SK-N-SH (cell line): Measurements from ENCODE around the gene CLPX. TPM values are rescaled to one million over a fixed set of nuclear protein-coding genes. Genes with fewer than 3 reads are reported as not detected.

ENCODE experiments used
- CTCF ChIA-PET: fragments of 300-600, 350-600 bp; formaldehyde crosslinking; extraction: SDS; loops from one replicate; lab custom pipeline; 2021; lab: Yijun Ruan, JAX
- POLR2A ChIA-PET: fragments of 350-600 bp; sonication (Branson Sonifier 250); formaldehyde crosslinking; extraction: SDS; loops from one replicate; lab custom pipeline; 2020; ENCODE audit warnings: antibody characterized with exemption, inconsistent platforms; lab: Yijun Ruan, JAX
- DNase-seq: peaks from one replicate; pipeline ENCODE4 v3.0.0; 2012
- H2AFZ ChIP-seq: fragments of 200-600 bp; sonication (generic); 2 replicates; pipeline ENCODE4 v1.8.1; 2016; ENCODE audit warnings: antibody characterized with exemption, mild to moderate bottlenecking, low read depth
- H3F3A ChIP-seq: fragments of 200-600 bp; sonication (generic); replicated peaks from 2 replicates; pipeline ENCODE3; 2016; ENCODE audit warnings: antibody characterized with exemption, mild to moderate bottlenecking; ENCODE audit not compliant: insufficient read depth
- H3K27ac ChIP-seq, 2 experiments: fragments of 200-500 bp in 1 of 2; fragments of 200-600 bp in 1 of 2; sonication (Bioruptor generic) in 1 of 2; sonication (generic), shearing (Covaris generic) in 1 of 2; 2 replicates each; pipeline versions ENCODE4 v1.5.1 to v1.6.1; 2014 to 2016; ENCODE audit warnings: low read depth in 2 of 2, inconsistent platforms in 1 of 2, low read length in 1 of 2, mild to moderate bottlenecking in 1 of 2, mixed read lengths in 1 of 2
- H3K27me3 ChIP-seq: fragments of 200-600 bp; sonication (generic), shearing (Covaris generic); 2 replicates; pipeline ENCODE4 v1.6.1; 2016; ENCODE audit warnings: mixed run types; ENCODE audit not compliant: insufficient read depth
- H3K36me3 ChIP-seq, 2 experiments: fragments of 200-500 bp in 1 of 2; fragments of 200-600 bp in 1 of 2; sonication (Bioruptor generic) in 1 of 2; sonication (generic) in 1 of 2; replicated peaks in 1 of 2; 2 replicates each; pipeline versions ENCODE3 to v1.5.1; 2014 to 2016; ENCODE audit warnings: low read length in 1 of 2, mild to moderate bottlenecking in 1 of 2; ENCODE audit not compliant: insufficient read depth in 2 of 2, control insufficient read depth in 1 of 2
- H3K4me1 ChIP-seq, 2 experiments: fragments of 200-500 bp in 1 of 2; fragments of 200-600 bp in 1 of 2; sonication (Bioruptor generic) in 1 of 2; sonication (generic), shearing (Covaris generic) in 1 of 2; 2 replicates each; pipeline versions ENCODE4 v1.5.1 to v1.6.1; 2014 to 2016; ENCODE audit warnings: low read depth in 1 of 2, low read length in 1 of 2, mixed run types in 1 of 2; ENCODE audit not compliant: insufficient read depth in 2 of 2, control insufficient read depth in 1 of 2
- H3K4me2 ChIP-seq: fragments of 200-600 bp; sonication (generic), shearing (Covaris generic); 2 replicates; pipeline ENCODE4 v1.6.1; 2017; ENCODE audit warnings: mixed run types
- H3K4me3 ChIP-seq, 2 experiments: fragments of 200-500 bp in 1 of 2; fragments of 200-600 bp in 1 of 2; sonication (Bioruptor generic) in 1 of 2; sonication (generic), shearing (Covaris generic) in 1 of 2; 2 replicates each; pipeline versions ENCODE4 v1.5.1 to v1.8.1; 2014 to 2016; ENCODE audit warnings: low read depth in 2 of 2, inconsistent platforms in 1 of 2, low read length in 1 of 2, mild to moderate bottlenecking in 1 of 2, mixed read lengths in 1 of 2, moderate library complexity in 1 of 2
- H3K79me2 ChIP-seq: fragments of 200-600 bp; sonication (generic); 2 replicates; pipeline ENCODE4 v1.8.1; 2017; ENCODE audit warnings: mild to moderate bottlenecking; ENCODE audit not compliant: insufficient read depth
- H3K9ac ChIP-seq: fragments of 200-600 bp; sonication (generic); 2 replicates; pipeline ENCODE4 v1.6.1; 2017; ENCODE audit warnings: mixed run types
- H3K9me2 ChIP-seq: fragments of 200-600 bp; sonication (generic); 2 replicates; pipeline ENCODE4 v1.6.1; 2017; ENCODE audit warnings: mixed run types
- H3K9me3 ChIP-seq: fragments of 200-600 bp; sonication (generic); 2 replicates; pipeline ENCODE4 v1.6.1; 2017; ENCODE audit warnings: mixed run types, mild to moderate bottlenecking, moderate library complexity
- H4K20me1 ChIP-seq: fragments of 200-600 bp; sonication (generic); 2 replicates; pipeline ENCODE4 v1.6.1; 2017; ENCODE audit warnings: mild to moderate bottlenecking, mixed run types; ENCODE audit not compliant: insufficient read depth
- CTCF ChIP-seq: fragments of 200-600 bp; sonication (generic); IDR thresholded peaks from 2 replicates; pipeline ENCODE4 v1.6.1; 2017; ENCODE audit warnings: antibody characterized with exemption, mild to moderate bottlenecking, moderate library complexity
- FOSL2 ChIP-seq: IDR thresholded peaks from 2 replicates; pipeline ENCODE4 v1.4.0; 2012; ENCODE audit warnings: low read depth, mild to moderate bottlenecking, moderate library complexity, borderline replicate concordance
- FOXJ3 ChIP-seq: sonication (generic); formaldehyde crosslinking; IDR thresholded peaks from 2 replicates; pipeline ENCODE4 v1.5.1; 2020; ENCODE audit warnings: mild to moderate bottlenecking, missing genetic modification reagents
- MAX ChIP-seq: IDR thresholded peaks from 2 replicates; pipeline ENCODE4 v1.4.0; 2012; ENCODE audit warnings: low read depth
- MEF2A ChIP-seq: IDR thresholded peaks from 2 replicates; pipeline ENCODE4 v1.4.0; 2012; ENCODE audit warnings: low read depth, borderline replicate concordance
- MXI1 ChIP-seq: IDR thresholded peaks from 2 replicates; pipeline ENCODE4 v1.6.1; 2012; ENCODE audit warnings: mild to moderate bottlenecking, low read depth, low read length, improper control_type of control experiment
- NRF1 ChIP-seq: IDR thresholded peaks from 2 replicates; pipeline ENCODE4 v1.6.1; 2012; ENCODE audit warnings: low read depth, mild to moderate bottlenecking, low read length
- RAD21 ChIP-seq: IDR thresholded peaks from 2 replicates; pipeline ENCODE4 v1.6.1; 2012; ENCODE audit warnings: mild to moderate bottlenecking, low read length
- REST ChIP-seq: IDR thresholded peaks from 2 replicates; pipeline ENCODE4 v1.6.1; 2012; ENCODE audit warnings: mild to moderate bottlenecking, low read depth, low read length, moderate library complexity
- RXRA ChIP-seq: IDR thresholded peaks from 2 replicates; pipeline ENCODE4 v1.4.0; 2012; ENCODE audit warnings: low read depth, mild to moderate bottlenecking, borderline replicate concordance
- SMC3 ChIP-seq: IDR thresholded peaks from 2 replicates; pipeline ENCODE4 v1.6.1; 2012; ENCODE audit warnings: low read depth, low read length, improper control_type of control experiment
- TCF12 ChIP-seq: IDR thresholded peaks from 2 replicates; pipeline ENCODE4 v1.4.0; 2012
- USF1 ChIP-seq: IDR thresholded peaks from 2 replicates; pipeline ENCODE4 v1.4.0; 2012; ENCODE audit warnings: low read depth, borderline replicate concordance
- USF2 ChIP-seq: fragments of 150-350 bp; IDR thresholded peaks from 2 replicates; pipeline ENCODE4 v1.6.1; 2017; ENCODE audit warnings: antibody characterized with exemption, low read length, low read depth, borderline replicate concordance
- YY1 ChIP-seq: IDR thresholded peaks from 2 replicates; pipeline ENCODE4 v1.4.0; 2012; ENCODE audit warnings: low read depth, mild to moderate bottlenecking
- WGBS: methylation state at CpG from one replicate; pipeline ENCODE4 v1.1.6; 2017; ENCODE audit warnings: low lambda C conversion rate; 5-methylcytosine and 5-hydroxymethylcytosine counted together
- polyA plus RNA-seq, 3 experiments: library from polyadenylated mRNA; depleted of rRNA; stranded (reverse); fragments of >200 nt; gene quantifications; 2 replicates each; pipeline ENCODE4 v1.2.3, GENCODE V29; 2012

The CLPX gene
- polyA plus RNA-seq, 1 of the 3 experiments (the other 2 are of a cell fraction), result 12.9 TPM

GRCh38 chr15:65214010-65214409 lies 28.9 kb upstream of the CLPX start:
- no peak overlapping the region for H2AFZ ChIP-seq
- WGBS, result 91% methylated on average over 4 of the region's 4 CpGs
- no peak overlapping the region for H3K4me2 ChIP-seq
- no peak for TF ChIP-seq FOXJ3 (CRISPR knock-in tag)
- TF ChIP-seq MEF2A, result no peak
- no peak for TF ChIP-seq FOSL2
- TF ChIP-seq RAD21, result no peak
- no peak for TF ChIP-seq MAX
- no peak for TF ChIP-seq TCF12
- TF ChIP-seq YY1, result no peak
- TF ChIP-seq SMC3, result no peak
- no peak for TF ChIP-seq MXI1
- no peak for TF ChIP-seq REST
- no peak for TF ChIP-seq CTCF
- no peak for TF ChIP-seq USF2
- TF ChIP-seq NRF1, result no peak
- no peak for TF ChIP-seq RXRA
- no peak for TF ChIP-seq USF1
- DNase-seq, result no peak
- CTCF ChIA-PET, result no interaction called here
- H3K9me2 ChIP-seq, result no peaks in the 10 kb centered on the region
- no peak overlapping the region for H3K4me3 ChIP-seq
- no peaks in the 10 kb centered on the region for H3K27me3 ChIP-seq
- H3F3A ChIP-seq, result no peaks in the 10 kb centered on the region
- POLR2A ChIA-PET, result no interaction called here
- no peak overlapping the region for H3K9ac ChIP-seq
- H3K79me2 ChIP-seq, result no peaks in the 10 kb centered on the region
- H3K4me1 ChIP-seq, result peaks cover 9 to 30% of the 10 kb centered on the region in 2 experiments; a peak in 2 of 4 replicates
- no peak overlapping the region for H3K27ac ChIP-seq
- H3K36me3 ChIP-seq, result no peaks in the 10 kb centered on the region
- no peaks in the 10 kb centered on the region for H3K9me3 ChIP-seq
- no peaks in the 10 kb centered on the region for H4K20me1 ChIP-seq
